ENCODE results near the gene FAHD2B. TPM values are rescaled to one million over a fixed set of nuclear protein-coding genes. Genes with fewer than 3 reads are reported as not detected.
A peak's percentile ranks its signal among the peaks of the same experiment; 100 is the strongest.

FAHD2B gene
- total and polyA plus RNA-seq, 2 of the 13 experiments (the other 11 are each of a cell fraction or from before 2014, with no cell fraction given) = 6.4 to 6.7 TPM

- TF ChIP-seq, protein P1, sequence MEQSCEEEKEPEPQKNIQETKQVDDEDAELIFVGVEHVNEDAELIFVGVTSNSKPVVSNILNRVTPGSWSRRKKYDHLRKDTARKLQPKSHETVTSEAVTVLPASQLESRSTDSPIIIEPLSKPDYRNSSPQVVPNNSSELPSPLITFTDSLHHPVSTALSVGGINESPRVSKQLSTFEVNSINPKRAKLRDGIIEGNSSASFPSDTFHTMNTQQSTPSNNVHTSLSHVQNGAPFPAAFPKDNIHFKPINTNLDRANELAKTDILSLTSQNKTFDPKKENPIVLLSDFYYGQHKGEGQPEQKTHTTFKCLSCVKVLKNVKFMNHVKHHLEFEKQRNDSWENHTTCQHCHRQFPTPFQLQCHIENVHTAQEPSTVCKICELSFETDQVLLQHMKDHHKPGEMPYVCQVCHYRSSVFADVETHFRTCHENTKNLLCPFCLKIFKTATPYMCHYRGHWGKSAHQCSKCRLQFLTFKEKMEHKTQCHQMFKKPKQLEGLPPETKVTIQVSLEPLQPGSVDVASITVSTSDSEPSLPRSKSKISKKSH (CRISPR knock-in tag; IDR thresholded peaks at IDR 0.05; ENCODE audit: borderline replicate concordance) = peak; percentile 86
- peak; percentile 67; the same call in 1 of the 2 replicates for TF ChIP-seq ZNF224 (CRISPR knock-in tag; IDR thresholded peaks at IDR 0.05)
- TF ChIP-seq RXRB (CRISPR knock-in tag; IDR thresholded peaks at IDR 0.05; ENCODE audit: borderline replicate concordance) = peak; percentile 21; the same call in 1 of the 2 replicates
- 0 out of 2 replicates have a peak, but pooled peaks have one; percentile 44 for TF ChIP-seq ZBTB8A (CRISPR knock-in tag; IDR thresholded peaks at IDR 0.05; ENCODE audit: borderline replicate concordance, low read depth)
- peak; percentile 92 for TF ChIP-seq ZNF883 (CRISPR knock-in tag; IDR thresholded peaks at IDR 0.05; ENCODE audit: not compliant biosample characterization)
- 0 out of 2 replicates have a peak, but pooled peaks have one; percentile 14 for TF ChIP-seq ZNF468 (CRISPR knock-in tag; IDR thresholded peaks at IDR 0.05)
- TF ChIP-seq GATAD1 (CRISPR knock-in tag; IDR thresholded peaks at IDR 0.05) = peak; percentile 69
- TF ChIP-seq ZNF605 (CRISPR knock-in tag; IDR thresholded peaks at IDR 0.05) = peak; percentile 84
- TF ChIP-seq NFYB (CRISPR knock-in tag; IDR thresholded peaks at IDR 0.05) = peak; percentile 8; the same call in 1 of the 2 replicates
- TF ChIP-seq SAFB2 (CRISPR knock-in tag; IDR thresholded peaks at IDR 0.05; ENCODE audit: borderline replicate concordance, low read depth) = peak; percentile 40; the same call in 1 of the 2 replicates
- TF ChIP-seq ZNF253 (CRISPR knock-in tag; IDR thresholded peaks at IDR 0.05; ENCODE audit: borderline replicate concordance) = peak; percentile 48; the same call in 1 of the 2 replicates
- peak; percentile 83 for TF ChIP-seq ZNF451 (CRISPR knock-in tag; IDR thresholded peaks at IDR 0.05)
- TF ChIP-seq HOXA3 (CRISPR knock-in tag; IDR thresholded peaks at IDR 0.05) = peak; percentile 56
- peak; percentile 42; the same call in 1 of the 2 replicates for TF ChIP-seq NCOA2 (CRISPR knock-in tag; IDR thresholded peaks at IDR 0.05)
- TF ChIP-seq TOPORS (CRISPR knock-in tag; IDR thresholded peaks at IDR 0.05) = peak; percentile 86
- TF ChIP-seq ZNF235 (CRISPR knock-in tag; IDR thresholded peaks at IDR 0.05; ENCODE audit: borderline replicate concordance) = peak; percentile 38; the same call in 1 of the 2 replicates
- TF ChIP-seq, protein P2, sequence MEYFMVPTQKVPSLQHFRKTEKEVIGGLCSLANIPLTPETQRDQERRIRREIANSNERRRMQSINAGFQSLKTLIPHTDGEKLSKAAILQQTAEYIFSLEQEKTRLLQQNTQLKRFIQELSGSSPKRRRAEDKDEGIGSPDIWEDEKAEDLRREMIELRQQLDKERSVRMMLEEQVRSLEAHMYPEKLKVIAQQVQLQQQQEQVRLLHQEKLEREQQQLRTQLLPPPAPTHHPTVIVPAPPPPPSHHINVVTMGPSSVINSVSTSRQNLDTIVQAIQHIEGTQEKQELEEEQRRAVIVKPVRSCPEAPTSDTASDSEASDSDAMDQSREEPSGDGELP (IDR thresholded peaks at IDR 0.05; ENCODE audit: borderline replicate concordance, low read depth) = peak; percentile 35; the same call in 1 of the 2 replicates
- peak; percentile 80; the same call in 1 of the 2 replicates for TF ChIP-seq ZNF703 (CRISPR knock-in tag; IDR thresholded peaks at IDR 0.05; ENCODE audit: borderline replicate concordance)
- TF ChIP-seq CBFB (CRISPR knock-in tag; IDR thresholded peaks at IDR 0.05) = peak; percentile 81
- TF ChIP-seq ZNF709 (CRISPR knock-in tag; IDR thresholded peaks at IDR 0.05) = peak; percentile 35; the same call in 1 of the 2 replicates
- TF ChIP-seq DRAP1 (CRISPR knock-in tag; IDR thresholded peaks at IDR 0.05) = peak; percentile 47; the same call in 1 of the 2 replicates
- 0 out of 2 replicates have a peak, but pooled peaks have one; percentile 53 for TF ChIP-seq ISX (CRISPR knock-in tag; conservative IDR thresholded peaks at IDR 0.05)
- peak; percentile 44; the same call in 1 of the 2 replicates for TF ChIP-seq TGIF2 (CRISPR knock-in tag; IDR thresholded peaks at IDR 0.05)
- TF ChIP-seq ZFX (CRISPR knock-in tag; IDR thresholded peaks at IDR 0.05; ENCODE audit: low read depth) = peak; percentile 98
- TF ChIP-seq SAP130 (CRISPR knock-in tag; IDR thresholded peaks at IDR 0.05; ENCODE audit: low read depth) = peak; percentile 69
- TF ChIP-seq ZSCAN5A (CRISPR knock-in tag; IDR thresholded peaks at IDR 0.05; ENCODE audit: borderline replicate concordance) = peak; percentile 83; the same call in 1 of the 2 replicates
Measured at GRCh38 chr2:97113050-97113881, 18.6 kb upstream of the FAHD2B start, which contains the start of gene ANKRD36 (continued).

Data from HepG2 (cell line).